Measurements from ENCODE around the gene CCDC107.

DNA sequence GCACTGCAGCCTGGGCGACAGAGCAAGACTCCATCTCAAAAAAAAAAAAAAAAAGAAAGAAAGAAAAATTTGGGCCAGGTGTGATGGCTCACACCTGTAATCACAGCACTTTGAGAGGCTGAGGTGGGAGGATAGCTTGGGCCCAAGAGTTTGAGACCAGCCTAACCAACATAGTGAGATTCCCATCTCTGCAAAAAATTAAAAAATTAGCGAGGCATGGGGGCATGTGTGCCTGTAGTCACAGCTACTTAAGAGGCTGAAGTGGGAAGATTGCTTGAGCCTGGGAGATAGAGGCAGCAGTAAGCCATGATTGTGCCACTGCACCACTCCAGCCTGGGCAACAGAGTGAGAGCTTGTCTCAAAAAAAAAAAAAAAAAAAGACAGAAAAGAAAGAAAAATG is 4.5 kb upstream of the CCDC107 start:
- TF ChIP-seq, protein P1, sequence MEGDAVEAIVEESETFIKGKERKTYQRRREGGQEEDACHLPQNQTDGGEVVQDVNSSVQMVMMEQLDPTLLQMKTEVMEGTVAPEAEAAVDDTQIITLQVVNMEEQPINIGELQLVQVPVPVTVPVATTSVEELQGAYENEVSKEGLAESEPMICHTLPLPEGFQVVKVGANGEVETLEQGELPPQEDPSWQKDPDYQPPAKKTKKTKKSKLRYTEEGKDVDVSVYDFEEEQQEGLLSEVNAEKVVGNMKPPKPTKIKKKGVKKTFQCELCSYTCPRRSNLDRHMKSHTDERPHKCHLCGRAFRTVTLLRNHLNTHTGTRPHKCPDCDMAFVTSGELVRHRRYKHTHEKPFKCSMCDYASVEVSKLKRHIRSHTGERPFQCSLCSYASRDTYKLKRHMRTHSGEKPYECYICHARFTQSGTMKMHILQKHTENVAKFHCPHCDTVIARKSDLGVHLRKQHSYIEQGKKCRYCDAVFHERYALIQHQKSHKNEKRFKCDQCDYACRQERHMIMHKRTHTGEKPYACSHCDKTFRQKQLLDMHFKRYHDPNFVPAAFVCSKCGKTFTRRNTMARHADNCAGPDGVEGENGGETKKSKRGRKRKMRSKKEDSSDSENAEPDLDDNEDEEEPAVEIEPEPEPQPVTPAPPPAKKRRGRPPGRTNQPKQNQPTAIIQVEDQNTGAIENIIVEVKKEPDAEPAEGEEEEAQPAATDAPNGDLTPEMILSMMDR (conservative IDR thresholded peaks at IDR 0.05; ENCODE audit: low read depth, low read length), result no peak
- TF ChIP-seq EZH2phosphoT487 (IDR thresholded peaks at IDR 0.05; ENCODE audit: borderline replicate concordance, low read length), result no peak

Measured in PC-3 (cell line).